ENCODE results near the gene NFE2L1.
"Not testable (repeated sequence)": the region's sequence is repeated elsewhere in the genome, so short reads cannot be mapped to it uniquely, and the experiment has no call there.

NFE2L1 gene

DNA sequence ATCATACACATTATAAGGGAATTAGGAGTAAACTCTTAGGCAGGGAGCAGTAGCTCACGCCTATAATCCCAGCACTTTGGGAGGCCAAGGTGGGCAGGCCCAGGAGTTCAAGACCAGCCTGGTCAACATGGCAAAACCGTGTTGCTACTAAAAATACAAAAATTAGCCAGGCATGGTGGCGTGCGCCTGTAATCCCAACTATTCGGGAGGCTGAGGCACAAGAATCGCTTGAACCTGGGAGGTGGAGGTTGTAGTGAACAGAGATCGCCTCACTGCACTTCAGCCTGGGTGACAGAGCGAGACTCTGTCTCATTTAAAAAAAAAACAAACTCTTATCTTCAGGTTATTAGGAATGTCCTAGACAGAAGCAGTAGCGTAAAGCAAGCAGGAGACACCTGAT is 24.7 kb downstream of the NFE2L1 start:
- DNase-seq = not testable (repeated sequence)

- DNase-seq = not testable (repeated sequence)
Measured at GRCh38 chr17:48073566-48074094, 25.5 kb downstream of the NFE2L1 start.

DNA sequence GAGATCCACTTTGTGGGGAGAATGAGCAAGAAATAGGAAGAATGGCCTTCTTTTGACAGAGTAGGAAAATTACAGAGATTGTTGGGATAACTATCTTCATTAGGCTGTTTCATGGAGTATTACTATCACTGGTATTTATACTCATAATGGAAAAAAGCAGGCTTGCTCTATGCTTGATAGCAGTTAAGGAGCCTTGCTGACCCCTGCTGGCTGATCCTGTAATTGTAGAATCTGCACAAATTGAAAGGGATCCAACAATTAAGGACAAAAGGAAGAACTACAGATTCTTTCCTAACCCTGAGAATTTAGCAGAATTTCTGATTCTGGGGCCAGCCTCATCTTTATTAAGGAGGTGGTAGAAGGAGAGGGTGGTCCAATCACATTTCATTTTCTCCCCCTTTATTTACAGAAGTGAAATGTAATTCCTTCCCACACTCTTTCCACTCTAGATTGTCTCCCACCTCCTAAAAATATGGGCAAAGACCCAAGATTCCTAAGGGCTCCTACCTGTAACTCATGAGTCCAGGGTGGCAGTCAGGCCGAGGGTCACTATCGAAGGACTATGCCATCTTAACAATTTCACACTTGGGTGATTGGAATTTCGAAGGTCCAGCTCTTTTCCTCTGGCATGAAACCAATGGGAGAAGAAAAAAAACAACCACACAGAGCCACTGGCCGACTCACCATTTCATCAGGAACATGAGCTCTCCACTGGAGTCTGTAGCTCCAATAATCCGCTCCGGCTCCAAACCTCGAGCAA is 26.3 kb downstream of the NFE2L1 start:
- peak; percentile 82 for DNase-seq

DNA sequence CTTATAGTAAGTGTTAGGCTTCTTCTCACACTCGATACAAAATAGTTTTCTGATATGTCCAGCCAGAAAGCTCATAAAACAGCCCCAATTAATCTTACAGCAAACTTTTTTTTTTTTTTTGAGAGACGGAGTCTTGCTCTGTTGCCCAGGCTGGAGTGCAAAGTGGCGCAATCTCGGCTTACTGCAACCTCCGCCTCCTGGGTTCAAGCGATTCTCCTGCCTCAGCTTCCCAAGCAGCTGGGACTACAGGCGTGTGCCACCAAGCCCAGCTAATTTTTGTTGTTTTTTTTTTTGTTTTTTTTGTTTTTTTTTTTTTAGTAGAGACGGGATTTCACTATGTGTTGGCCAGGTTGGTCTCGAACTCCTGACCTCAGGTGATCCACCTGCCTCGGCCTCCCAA is 29.0 kb downstream of the NFE2L1 start:
- not testable (repeated sequence) for DNase-seq

DNA sequence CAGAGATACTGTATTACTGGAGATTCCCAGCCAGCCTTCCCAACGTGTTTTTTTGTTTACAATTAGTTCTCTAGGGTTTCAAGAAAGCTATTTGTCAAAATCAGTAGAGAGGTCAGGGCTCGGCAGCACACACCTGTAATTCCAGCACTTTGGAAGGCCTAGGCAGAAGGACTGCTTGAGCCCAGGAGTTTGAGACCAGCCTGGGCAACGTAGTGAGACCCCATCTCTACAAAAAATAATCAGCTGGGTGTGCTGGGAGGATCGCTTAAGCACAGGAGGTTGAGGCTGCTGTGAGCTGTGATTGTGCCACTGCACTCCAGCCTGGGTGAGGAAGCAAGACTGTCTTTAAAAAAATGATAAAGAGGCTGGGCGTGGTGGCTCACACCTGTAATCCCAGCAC is 33.7 kb downstream of the NFE2L1 start:
- DNase-seq = no peak

- DNase-seq = no peak
Measured at GRCh38 chr17:48084932-48085331, 36.8 kb downstream of the NFE2L1 start.

DNA sequence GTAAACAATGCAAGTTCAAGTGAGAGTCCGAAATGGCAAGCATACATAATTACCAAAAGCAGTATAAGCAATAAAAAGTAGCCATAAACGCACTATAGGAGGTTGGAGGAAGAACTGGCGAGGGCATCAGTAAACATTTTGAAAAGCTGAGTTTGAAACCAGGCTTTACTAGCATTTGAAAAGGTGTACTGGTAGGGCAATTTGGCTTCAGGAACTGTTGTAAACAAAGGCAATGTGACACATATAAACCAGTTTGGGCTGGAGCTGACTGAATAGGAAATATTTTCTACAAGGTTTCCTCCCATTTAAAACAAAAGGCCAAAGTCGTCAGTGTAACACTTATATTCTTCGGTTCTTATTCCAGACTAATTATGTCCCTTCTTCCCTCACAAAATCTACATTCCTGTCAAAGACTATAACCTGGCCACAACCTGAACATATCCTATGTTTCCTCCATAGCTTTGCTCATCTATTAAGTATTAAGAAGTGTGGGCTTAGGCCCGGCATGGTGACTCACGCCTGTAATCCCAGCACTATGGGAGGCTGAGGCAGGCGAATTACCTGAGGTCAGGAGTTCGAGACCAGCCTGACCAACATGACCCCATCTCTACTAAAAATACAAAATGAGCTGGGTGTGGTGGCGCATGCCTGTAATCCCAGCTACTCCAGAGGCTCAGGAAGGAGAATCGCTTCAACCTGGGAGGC is 45.3 kb downstream of the NFE2L1 start:
- DNase-seq = no peak

- DNase-seq = no peak
Measured at GRCh38 chr17:48095611-48096010, 47.5 kb downstream of the NFE2L1 start.

DNA sequence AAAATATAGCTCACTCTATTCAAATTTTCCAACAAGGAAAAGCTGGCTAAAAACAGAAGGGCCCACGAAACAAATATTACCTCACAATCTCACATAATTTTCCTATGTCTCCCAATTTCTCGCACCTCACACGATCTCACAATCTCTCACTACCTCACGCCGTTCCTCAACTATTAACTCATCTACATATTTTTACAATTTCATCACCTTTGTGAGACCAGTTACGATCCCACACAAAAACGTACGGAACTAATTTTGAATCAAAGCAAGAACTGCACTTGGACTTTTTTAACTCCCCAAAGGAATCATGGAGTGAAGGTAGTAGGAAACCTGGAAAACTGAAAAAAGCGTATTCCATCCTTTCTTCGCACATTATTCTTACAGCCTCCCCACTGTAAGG is 52.0 kb downstream of the NFE2L1 start:
- DNase-seq = no peak

DNA sequence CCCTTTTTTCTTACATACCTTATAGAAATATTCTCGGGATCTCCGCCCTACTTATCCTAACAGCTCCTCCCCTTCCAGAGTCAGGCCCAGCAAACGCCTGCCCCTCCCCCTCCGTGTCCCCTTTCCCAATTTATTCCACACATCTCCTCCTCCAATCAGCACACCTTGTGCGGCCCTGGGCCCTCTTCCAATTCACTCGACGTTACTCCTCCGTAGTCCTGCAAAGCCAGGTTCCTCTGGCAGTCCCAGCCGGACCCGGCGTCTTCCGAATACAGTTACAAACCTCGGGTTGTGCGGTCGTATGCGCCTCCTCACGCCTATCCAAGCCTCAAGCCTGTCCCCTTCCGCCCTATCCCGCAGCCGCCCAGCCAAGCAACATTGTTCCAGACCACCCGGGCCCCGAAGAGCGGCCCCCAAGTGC is 52.4 kb downstream of the NFE2L1 start:
- no peak for DNase-seq

GRCh38 chr17:48101012-48101720 is 53.0 kb downstream of the NFE2L1 start, which contains the start of gene CBX1:
CBX1 (minus strand) TSS chr17:48101478; CDS start chr17:48077004, 24,474 bp downstream.
- peak; percentile 96 for DNase-seq

GRCh38 chr17:48102043-48102750 is 54.0 kb downstream of the NFE2L1 start:
- DNase-seq = no peak

DNA sequence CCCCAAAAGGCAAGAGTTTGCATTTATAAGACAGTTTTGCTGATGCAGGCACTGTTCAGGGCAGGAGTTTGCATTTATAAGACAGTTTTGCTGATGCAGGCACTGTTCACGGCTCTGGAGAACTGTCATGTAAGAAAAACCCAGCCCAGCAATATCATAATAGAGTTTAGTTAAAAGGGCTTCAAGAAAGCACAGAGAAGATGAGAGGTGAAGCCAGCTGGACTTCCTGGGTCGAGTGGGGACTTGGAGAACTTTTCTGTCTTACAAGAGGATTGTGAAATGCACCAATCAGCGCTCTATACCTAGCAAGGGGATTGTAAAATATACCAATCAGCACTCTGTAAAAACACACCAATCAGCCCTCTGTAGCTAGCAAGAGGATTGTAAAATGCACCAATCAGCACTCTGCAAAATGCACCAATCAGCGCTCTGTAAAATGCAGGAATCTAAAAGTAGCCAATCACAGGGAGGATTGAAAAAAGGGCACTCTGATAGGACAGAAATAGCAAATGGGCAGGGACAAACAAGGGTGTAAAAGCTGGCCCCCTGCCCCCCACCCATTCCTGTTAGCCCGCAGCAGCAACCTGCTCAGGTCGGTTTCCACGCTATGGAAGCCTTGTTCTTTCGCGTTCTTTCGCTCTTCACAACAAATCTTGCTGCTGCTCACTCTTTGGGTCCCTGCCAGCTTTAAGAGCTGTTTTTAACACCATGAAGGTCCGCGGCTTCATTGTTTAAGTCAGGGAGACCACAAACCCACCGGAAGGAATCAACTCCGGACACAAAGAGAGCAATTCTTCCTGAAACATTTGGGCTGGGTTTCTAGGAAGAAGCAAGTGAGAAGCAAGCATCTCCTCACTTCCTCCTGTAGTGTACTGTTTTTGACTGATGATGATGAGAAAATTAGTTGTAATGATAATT is 54.9 kb downstream of the NFE2L1 start:
- no peak for DNase-seq

- no peak for DNase-seq
Measured at GRCh38 chr17:48104440-48104839, 56.3 kb downstream of the NFE2L1 start.

- no peak for DNase-seq
Measured at GRCh38 chr17:48106802-48107136, 58.6 kb downstream of the NFE2L1 start.

GRCh38 chr17:48107137-48108055 is 59.2 kb downstream of the NFE2L1 start, which contains the start of gene SNX11:
SNX11 (plus strand) TSS chr17:48107766; CDS start chr17:48112044, 4,278 bp downstream.
- peak; percentile 98 for DNase-seq

DNA sequence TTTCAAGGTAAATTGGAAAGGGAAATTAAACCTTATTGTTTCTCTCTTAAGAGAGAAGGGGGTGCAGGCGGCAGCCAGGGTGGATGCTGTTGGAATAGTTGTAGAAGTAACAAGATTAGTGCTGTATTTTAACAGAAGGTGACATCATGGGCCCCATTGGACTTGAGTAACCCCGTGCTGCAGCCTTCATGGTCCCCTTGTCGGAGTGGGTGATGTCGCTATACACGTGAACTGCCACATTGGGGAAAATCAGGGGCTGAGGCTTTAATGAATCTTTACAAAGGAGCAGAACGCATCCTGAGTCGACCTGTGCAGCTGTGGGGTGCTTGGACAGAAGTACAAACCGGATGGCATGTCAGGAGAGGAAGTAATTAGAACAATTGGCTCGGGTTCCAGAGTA is 62.6 kb downstream of the NFE2L1 start:
- no peak for DNase-seq

Data from activated CD8-positive, alpha-beta memory T cell treated with anti-CD3 and anti-CD28 coated beads for 24 hours (primary cell).